Small intestine (tissue), 7 donors: ENCODE data around the gene ULK3. TPM values are rescaled to one million over a fixed set of nuclear protein-coding genes. Genes with fewer than 3 reads are reported as not detected.

Experiments used
- DNase-seq, 2 donors: peaks; one replicate each; pipeline versions ENCODE4 v3.0.0 to v3.0.0-alpha.2; 2013
- FAIRE-seq: peaks from 2 replicates; lab custom pipeline; 2012; peaks lifted over from hg19 to GRCh38; lab: Jason Lieb, UNC
- H3K27ac ChIP-seq, 3 donors: one replicate each; pipeline ENCODE4 v1.5.1; 2013; ENCODE audit warnings: low read length in 2 of 3, mild to moderate bottlenecking in 2 of 3, control low read depth in 1 of 3, inconsistent platforms in 1 of 3, low read depth in 1 of 3, moderate library complexity in 1 of 3
- H3K27me3 ChIP-seq, 3 donors: one replicate each; pipeline ENCODE4 v1.6.1; 2013; ENCODE audit warnings: low read length in 3 of 3, inconsistent platforms in 1 of 3; ENCODE audit not compliant: control insufficient read depth in 3 of 3, insufficient read depth in 3 of 3
- H3K36me3 ChIP-seq, 3 donors: one replicate each; pipeline ENCODE4 v1.6.1; 2013; ENCODE audit warnings: low read length in 3 of 3, inconsistent platforms in 1 of 3, low read depth in 1 of 3, mild to moderate bottlenecking in 1 of 3, moderate library complexity in 1 of 3; ENCODE audit not compliant: control insufficient read depth in 3 of 3, insufficient read depth in 2 of 3
- H3K4me1 ChIP-seq, 3 donors: one replicate each; pipeline ENCODE4 v1.6.1; 2013; ENCODE audit warnings: low read length in 2 of 3, inconsistent platforms in 1 of 3, low read depth in 1 of 3, mild to moderate bottlenecking in 1 of 3, moderate library complexity in 1 of 3; ENCODE audit not compliant: control insufficient read depth in 3 of 3, insufficient read depth in 2 of 3
- H3K4me3 ChIP-seq, 3 donors: one replicate each; pipeline ENCODE4 v1.5.1; 2013; ENCODE audit warnings: low read length in 3 of 3, control low read depth in 1 of 3, inconsistent platforms in 1 of 3, low read depth in 1 of 3, mild to moderate bottlenecking in 1 of 3, moderate library complexity in 1 of 3
- H3K9me3 ChIP-seq, 2 donors: one replicate each; pipeline ENCODE4 v1.6.1; 2013; ENCODE audit warnings: low read depth in 1 of 2, low read length in 1 of 2; ENCODE audit not compliant: control insufficient read depth in 2 of 2, insufficient read depth in 1 of 2
- WGBS, 3 donors: extraction: QIAGEN DNeasy Blood & Tissue Kit; methylation state at CpG; one replicate each; pipeline ENCODE4 v1.1.7; 2013; 5-methylcytosine and 5-hydroxymethylcytosine counted together
- polyA plus RNA-seq, 4 donors: library from polyadenylated mRNA; stranded (reverse) in 3 of 4; unstranded in 1 of 4; fragments of 200-250 nt in 3 of 4; fragments of 120-200 nt in 1 of 4; gene quantifications; one replicate each; pipeline versions ENCODE4 v1.2.1 to v1.2.3, GENCODE V29; 2013
- donor health status: healthy with polysubstance abuse.
- donor health status: control.
- donor health status: control.
- donor health status: Bipolar disorder and iron deficiency.
- donor health status: healthy.

ULK3 gene
- polyA plus RNA-seq, 4 donors = 38.2 to 111 (median 81.1) TPM

DNA sequence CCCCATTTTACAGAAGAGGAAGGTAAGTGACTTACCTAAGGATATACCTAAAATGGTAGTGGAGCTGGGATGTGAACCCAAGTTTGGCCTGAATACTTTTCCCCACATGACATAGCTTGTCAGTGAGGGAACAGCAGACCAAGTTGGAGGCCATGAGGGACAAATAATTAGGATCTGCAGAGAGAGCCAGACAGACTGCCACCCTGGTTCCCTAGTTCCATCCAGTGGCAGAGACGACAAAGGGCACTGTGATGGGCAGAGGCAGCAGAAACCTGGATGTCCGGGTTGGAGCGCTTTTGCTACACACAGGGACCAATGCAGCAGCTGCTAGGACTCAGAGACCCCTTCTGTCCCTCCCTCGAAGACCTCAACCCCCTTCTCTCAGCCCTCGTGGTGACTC, 15.3 kb downstream of the ULK3 start:
- Histone ChIP-seq H3K4me1 (peaks cover 0 to 23% (median 3%) of the 10 kb centered on the region in 3 donors), H3K36me3 (no peaks in the 10 kb centered on the region), H3K27me3 (peaks cover 0 to 45% (median 9%) of the 10 kb centered on the region in 3 donors), H3K27ac (no peak overlapping the region), H3K9me3 (no peaks in the 10 kb centered on the region), H3K4me3 (no peak overlapping the region)
- WGBS, 3 donors = 56 to 60% (median 58%) methylated on average over 5 of the region's 5 CpGs
- FAIRE-seq (no peak), DNase-seq (no peak)

DNA sequence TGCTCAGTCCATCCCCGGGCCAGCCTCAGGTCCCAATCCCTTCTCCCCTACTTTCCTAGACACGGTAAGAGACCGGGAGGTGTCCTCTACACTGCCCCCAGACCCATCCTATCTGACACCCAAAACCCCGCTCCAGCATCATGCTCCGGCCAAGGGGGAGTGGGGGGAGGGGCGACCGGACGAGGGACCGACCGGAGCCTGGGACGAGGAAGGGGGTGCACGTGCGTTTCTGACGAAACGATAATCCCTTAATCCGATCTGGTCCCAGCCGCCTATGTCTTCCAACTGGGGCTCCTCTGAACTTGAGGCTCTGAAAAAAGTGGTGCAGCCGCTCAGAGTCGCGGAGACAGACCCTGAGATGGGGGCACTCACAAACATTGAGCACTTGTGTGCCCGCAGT, 16.0 kb downstream of the ULK3 start:
- DNase-seq (no peak), FAIRE-seq (no peak)
- whole genome bisulfite sequencing, 3 donors = 25 to 29% (median 26%) methylated on average over 21 of the region's 21 CpGs

DNA sequence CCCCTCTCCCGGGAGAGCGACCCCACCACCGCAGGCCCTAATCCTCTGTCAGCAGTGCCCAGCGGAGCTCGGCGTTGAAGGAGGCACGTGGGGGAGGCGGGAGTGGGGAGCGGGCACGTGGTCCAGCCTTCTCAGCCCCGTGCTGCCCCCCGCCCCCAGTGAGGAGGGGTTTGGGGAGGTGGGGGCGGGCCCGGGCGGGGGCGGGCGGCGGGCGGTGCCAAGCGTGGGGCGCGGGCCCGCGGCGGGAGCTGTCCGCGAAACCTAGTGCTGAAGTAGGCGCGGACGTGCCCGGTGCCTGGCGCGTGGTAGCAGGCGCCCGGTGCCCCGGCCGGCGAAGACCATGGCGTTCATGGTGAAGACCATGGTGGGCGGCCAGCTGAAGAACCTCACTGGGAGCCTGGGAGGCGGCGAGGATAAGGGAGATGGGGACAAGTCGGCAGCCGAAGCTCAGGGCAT, 16.6 kb downstream of the ULK3 start, which contains the start of gene CPLX3:
Gene CPLX3, plus strand, starts transcription at position 264 of the 456 bp plus-strand sequence. Its CDS starts 77 bp downstream, at position 341.
- WGBS, 3 donors = 3 to 11% (median 5%) methylated on average over 33 to 44 of the region's 44 CpGs
- Histone ChIP-seq H3K27me3 (peaks cover 0 to 45% (median 9%) of the 10 kb centered on the region in 3 donors), H3K27ac (no peak within 1 kb of the TSS), H3K4me1 (peaks cover 0 to 10% (median 0%) of the 10 kb centered on the region in 3 donors), H3K36me3 (no peaks in the 10 kb centered on the region), H3K4me3 (no peak within 1 kb of the TSS), H3K9me3 (no peaks in the 10 kb centered on the region)
- FAIRE-seq (no peak), DNase-seq (peak in 1 of 2 donors; percentile 70)

More for the DNA sequence above, 16.0 kb downstream of the ULK3 start:
- Histone ChIP-seq H3K9me3 (no peaks in the 10 kb centered on the region), H3K4me1 (peaks cover 0 to 16% (median 0%) of the 10 kb centered on the region in 3 donors), H3K4me3 (no peak overlapping the region), H3K27me3 (peaks cover 0 to 45% (median 9%) of the 10 kb centered on the region in 3 donors), H3K36me3 (no peaks in the 10 kb centered on the region), H3K27ac (no peak overlapping the region)

DNA sequence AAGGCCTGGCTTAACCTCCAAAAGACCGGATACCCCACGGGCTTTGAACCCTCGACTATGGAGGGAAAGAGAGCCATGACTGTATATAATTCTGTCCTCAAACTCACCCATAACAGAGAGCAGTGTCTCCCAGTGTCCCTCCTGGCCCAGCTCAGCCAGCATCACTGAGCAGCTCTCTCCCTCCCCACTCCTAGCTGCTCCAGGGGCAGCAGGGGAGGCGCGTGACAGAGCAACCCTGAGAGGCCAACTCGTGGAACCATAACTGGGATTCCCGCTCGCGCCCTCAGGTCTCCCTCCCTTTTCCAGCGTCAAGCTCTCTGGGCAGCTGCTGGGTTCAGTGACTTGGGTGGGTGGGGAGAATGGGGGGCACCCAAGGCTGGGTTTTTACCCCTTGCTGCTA, 17.1 kb downstream of the ULK3 start:
- no peak for DNase-seq
- FAIRE-seq = no peak
- 49 to 56% (median 53%) methylated on average over 10 of the region's 10 CpGs for WGBS, 3 donors

DNA sequence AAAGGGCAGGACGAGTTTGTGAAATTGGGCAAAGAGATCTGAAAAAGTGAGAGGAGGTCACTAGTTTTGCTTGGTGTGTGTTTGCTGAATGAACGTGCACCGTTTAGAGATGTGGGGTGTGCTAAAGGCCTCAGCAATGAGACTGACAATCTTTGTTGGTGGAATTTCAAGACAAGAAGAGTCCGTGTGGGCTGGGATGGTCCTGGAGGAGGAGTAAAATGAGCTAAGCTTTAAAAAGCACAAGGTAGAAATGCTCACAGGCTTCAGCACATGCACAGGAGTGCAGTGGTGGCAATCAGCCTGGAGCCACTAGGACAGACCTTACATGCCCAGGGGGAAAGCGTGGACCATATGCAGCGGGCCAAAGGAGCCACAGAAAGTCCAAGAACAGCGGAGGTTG, 18.0 kb downstream of the ULK3 start:
- H3K27me3 ChIP-seq = peaks cover 0 to 45% (median 9%) of the 10 kb centered on the region in 3 donors
- WGBS, 3 donors = 77 to 86% (median 82%) methylated on average over 7 of the region's 7 CpGs
- H3K36me3 ChIP-seq = no peaks in the 10 kb centered on the region
- H3K9me3 ChIP-seq = no peaks in the 10 kb centered on the region
- peaks cover 0 to 4% (median 0%) of the 10 kb centered on the region in 3 donors for H3K4me1 ChIP-seq
- H3K4me3 ChIP-seq = no peak overlapping the region
- no peak for DNase-seq
- H3K27ac ChIP-seq = no peak overlapping the region
- no peak for FAIRE-seq

More for the DNA sequence above, 17.1 kb downstream of the ULK3 start:
- no peaks in the 10 kb centered on the region for H3K9me3 ChIP-seq
- H3K36me3 ChIP-seq = no peaks in the 10 kb centered on the region
- peaks cover 0 to 45% (median 9%) of the 10 kb centered on the region in 3 donors for H3K27me3 ChIP-seq
- H3K4me3 ChIP-seq = no peak overlapping the region
- no peak overlapping the region for H3K27ac ChIP-seq
- peaks cover 0 to 6% (median 0%) of the 10 kb centered on the region in 3 donors for H3K4me1 ChIP-seq

DNA sequence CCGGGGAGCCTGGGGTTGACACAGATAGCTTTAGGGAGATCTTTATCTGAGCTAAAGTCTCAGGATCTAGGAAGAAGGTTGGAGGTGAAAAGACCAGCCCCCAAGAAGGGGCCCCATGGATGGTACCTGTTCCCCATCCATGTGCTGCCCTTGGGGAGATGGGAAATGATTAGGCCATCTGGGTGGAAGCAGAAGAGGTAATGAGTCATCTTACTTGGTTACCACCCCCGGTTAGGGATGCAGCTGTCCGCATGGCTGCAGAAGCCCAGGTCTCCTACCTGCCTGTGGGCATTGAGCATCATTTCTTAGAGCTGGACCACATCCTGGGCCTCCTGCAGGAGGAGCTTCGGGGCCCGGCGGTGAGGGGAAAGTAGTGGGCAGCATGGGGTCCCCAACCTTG, 19.6 kb downstream of the ULK3 start:
- FAIRE-seq = no peak
- Histone ChIP-seq H3K36me3 (no peaks in the 10 kb centered on the region), H3K27ac (no peak overlapping the region), H3K4me3 (no peak overlapping the region), H3K27me3 (peaks cover 0 to 44% (median 6%) of the 10 kb centered on the region in 3 donors), H3K9me3 (no peaks in the 10 kb centered on the region), H3K4me1 (peaks cover 0 to 11% (median under 1%) of the 10 kb centered on the region in 3 donors)
- no peak for DNase-seq
- WGBS, 3 donors = 62 to 77% (median 75%) methylated on average over 6 of the region's 6 CpGs

DNA sequence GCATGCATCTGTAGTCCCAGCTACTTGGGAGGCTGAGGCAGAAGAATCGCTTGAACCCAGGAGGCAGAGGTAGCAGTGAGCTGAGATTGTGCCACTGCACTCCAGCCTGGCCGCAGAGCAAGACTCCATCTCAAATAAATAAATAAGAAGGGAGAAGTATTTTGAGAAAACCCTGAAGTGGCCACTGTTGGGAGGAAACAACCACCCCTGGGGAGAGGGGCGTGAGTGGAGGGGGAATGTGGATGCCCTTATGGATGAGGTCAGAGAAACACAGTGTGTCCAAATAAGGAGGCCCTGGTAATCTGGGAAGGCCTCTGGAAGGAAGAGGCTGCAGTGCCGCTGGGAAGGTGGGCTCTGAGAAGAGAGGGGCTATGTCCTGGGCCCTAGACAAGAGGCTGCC, 20.7 kb downstream of the ULK3 start:
- H3K27ac ChIP-seq = no peak overlapping the region
- no peak for FAIRE-seq
- no peaks in the 10 kb centered on the region for H3K9me3 ChIP-seq
- peaks cover 0 to 14% (median 3%) of the 10 kb centered on the region in 3 donors for H3K4me1 ChIP-seq
- WGBS, 3 donors = 87 to 92% (median 91%) methylated on average over 4 of the region's 4 CpGs
- H3K4me3 ChIP-seq = no peak overlapping the region
- DNase-seq = no peak
- H3K36me3 ChIP-seq = no peaks in the 10 kb centered on the region
- peaks cover 0 to 33% (median 0%) of the 10 kb centered on the region in 3 donors for H3K27me3 ChIP-seq

DNA sequence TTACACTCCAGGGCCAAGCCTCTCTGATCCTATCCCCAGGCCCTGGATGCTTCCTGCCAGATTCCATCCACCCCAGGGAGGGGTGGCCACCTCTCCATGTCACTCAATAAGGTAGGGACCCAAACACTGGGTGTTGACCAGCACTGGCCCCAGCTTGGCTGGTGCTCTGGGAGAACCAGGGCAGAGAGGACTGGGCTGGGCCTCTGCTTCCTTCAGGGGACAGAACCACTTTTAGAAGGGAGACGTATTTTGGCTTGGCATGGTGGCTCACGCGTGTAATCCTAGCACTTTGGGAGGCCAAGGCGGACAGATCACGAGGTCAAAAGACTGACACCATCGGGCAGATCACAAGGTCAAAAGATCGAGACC, 21.2 kb downstream of the ULK3 start:
- FAIRE-seq (no peak), DNase-seq (no peak)
- no peak overlapping the region for H3K27ac ChIP-seq
- H3K27me3 ChIP-seq = peaks cover 0 to 28% (median 0%) of the 10 kb centered on the region in 3 donors
- 78 to 87% (median 86%) methylated on average over 7 of the region's 7 CpGs for WGBS, 3 donors
- peaks cover 0 to 14% (median 3%) of the 10 kb centered on the region in 3 donors for H3K4me1 ChIP-seq
- H3K4me3 ChIP-seq = no peak overlapping the region
- no peaks in the 10 kb centered on the region for H3K9me3 ChIP-seq
- H3K36me3 ChIP-seq = no peaks in the 10 kb centered on the region
